CD4-positive, alpha-beta T cell treated with Interleukin-21 for 1 hour (primary cell): ENCODE data around the gene PHF11.

Source experiments
- DNase-seq: peaks from one replicate; pipeline ENCODE4 v3.0.0-alpha.2; 2020

PHF11 gene

GRCh38 chr13:49495783-49496762 is at the start of gene PHF11:
TSS of gene PHF11 (plus strand) at chr13:49495953. CDS start at chr13:49496002, 49 bp downstream.
- DNase-seq = peak; percentile 90

DNA sequence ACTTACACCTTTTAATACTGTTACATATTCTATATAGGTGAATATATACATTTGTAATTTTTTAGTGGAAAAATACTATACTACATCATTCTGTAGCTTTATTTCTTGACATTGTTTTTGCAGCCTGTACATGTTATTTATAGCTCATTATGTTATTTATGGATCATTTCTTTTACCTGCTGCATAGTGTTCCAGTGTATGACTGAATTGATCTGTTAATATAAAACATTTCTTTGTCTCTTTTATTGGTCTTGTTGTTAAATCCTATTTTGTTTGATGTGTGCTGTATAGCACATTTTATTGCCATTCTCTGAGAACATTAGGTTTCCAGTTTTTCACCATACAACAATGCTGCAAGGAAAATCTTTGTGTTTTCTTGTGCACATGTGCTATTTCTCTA is 49.3 kb upstream of the PHF11 start:
- no peak for DNase-seq

DNA sequence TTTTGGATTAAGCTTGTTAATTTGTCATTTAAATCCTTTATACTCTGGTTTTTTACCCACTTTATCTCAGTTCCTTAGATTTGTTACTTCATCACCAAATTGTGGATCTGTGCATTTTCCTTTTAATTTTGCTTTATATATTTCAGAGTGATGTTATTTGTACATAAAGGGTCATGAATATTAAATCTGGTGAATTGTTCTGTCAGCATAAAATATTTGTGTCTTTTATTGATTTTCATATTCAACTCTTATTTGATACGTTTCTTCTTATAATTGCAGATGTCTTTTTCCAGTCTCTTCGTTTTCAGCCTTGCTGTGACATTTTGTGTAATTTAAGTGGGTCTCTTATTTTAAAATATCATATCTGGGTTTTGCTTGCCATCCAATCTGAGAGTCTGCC is 47.0 kb upstream of the PHF11 start:
- no peak for DNase-seq

GRCh38 chr13:49450105-49450819 is 45.5 kb upstream of the PHF11 start:
- no peak for DNase-seq

DNA sequence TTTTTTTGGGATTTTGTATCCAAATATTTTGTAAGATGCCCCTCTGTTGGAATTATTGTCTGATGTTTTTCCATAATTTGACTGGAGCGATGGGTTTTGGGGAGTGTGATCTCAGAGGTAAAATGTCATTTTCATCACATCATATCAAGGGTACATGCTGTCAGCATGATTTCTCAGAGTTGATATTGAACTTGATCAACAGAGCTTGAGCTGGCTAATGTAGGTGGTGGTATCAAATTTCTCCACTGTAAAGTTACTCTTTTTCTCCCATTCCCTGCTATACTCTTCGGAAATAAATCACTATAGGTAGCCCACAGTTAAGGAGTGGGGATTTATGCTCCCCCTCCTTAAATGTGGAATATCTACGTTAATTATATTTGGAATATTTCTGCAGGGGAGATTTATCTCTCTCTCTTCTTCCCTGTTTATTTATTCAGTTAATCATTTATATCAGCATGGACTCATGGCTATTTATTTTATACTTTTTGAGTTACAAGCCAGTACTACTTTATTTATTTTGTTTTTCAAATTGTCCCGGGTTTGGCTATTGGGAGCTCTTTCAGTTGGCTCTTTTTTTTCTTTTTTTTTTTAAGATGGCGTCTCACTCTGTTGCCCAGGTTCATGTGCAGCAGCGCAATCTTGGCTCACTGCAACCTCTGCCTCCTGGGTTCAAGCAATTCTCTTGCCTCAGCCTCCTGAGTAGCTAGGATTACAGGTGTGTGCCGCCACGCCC is 42.9 kb upstream of the PHF11 start:
- no peak for DNase-seq

DNA sequence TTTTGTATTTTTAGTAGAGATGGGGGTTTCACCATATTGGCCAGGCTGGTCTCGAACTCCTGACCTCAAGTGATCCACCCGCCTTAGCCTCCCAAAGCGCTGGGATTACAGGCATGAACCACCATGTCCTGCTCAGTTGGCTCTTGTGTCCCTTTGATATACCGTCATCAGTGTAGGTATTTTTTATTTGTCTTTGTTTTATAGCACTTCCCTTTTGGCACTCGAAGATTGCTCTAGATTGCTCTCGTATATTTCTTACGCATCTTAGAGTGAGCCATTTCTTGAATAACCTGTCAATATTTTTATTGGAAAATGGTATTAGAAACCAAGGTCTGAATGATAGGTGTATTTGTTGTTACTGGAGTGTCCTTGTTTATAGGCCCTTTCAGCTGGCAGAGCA is 42.3 kb upstream of the PHF11 start:
- no peak for DNase-seq

- peak; percentile 46 for DNase-seq
These were observed 41.3 kb upstream of the PHF11 start for GRCh38 chr13:49454388-49455006.

- DNase-seq = no peak
These were observed 40.8 kb upstream of the PHF11 start for GRCh38 chr13:49455007-49455398.

- no peak for DNase-seq
These were observed 39.6 kb upstream of the PHF11 start for GRCh38 chr13:49456156-49456555.

DNA sequence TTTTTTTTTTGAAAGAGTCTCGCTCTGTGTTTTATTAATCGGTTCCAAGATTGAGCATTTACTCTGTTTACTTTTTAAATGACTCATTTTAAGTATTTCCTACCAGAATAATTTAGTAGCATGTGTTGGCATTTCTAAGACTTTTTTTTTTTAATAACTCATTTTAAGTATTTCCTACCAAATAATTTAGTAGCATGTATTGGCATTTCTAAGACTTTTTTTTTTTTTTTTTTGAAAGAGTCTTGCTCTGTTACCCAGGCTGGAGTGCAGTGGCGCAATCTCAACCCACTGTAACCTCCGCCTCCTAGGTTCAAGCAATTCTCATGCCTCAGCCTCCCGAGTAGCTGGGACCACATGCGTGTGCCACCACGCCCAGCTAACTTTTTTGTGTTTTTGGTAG is 38.5 kb upstream of the PHF11 start:
- DNase-seq = no peak

DNA sequence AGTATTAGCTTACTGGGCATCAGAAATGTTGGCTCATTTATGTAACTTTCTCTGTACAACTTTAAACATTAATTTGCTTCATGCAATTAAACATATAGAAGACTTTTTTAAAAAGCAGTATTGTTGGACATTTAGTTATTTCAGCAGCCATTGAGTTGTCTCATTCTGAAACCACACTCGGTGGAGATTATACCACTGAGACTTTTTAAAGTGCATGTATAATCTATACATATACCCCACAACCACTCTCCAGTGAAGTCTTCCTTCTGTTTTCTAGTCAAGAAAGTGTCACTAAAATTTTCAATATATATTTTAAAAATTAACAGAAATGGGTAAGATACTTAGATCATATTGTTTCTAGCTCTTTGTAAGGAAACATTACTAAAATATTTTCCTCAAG is 36.2 kb upstream of the PHF11 start:
- DNase-seq = no peak

GRCh38 chr13:49464085-49464484 is 31.7 kb upstream of the PHF11 start:
- DNase-seq = no peak

- DNase-seq = no peak
These were observed 31.0 kb upstream of the PHF11 start for GRCh38 chr13:49464621-49465325.

DNA sequence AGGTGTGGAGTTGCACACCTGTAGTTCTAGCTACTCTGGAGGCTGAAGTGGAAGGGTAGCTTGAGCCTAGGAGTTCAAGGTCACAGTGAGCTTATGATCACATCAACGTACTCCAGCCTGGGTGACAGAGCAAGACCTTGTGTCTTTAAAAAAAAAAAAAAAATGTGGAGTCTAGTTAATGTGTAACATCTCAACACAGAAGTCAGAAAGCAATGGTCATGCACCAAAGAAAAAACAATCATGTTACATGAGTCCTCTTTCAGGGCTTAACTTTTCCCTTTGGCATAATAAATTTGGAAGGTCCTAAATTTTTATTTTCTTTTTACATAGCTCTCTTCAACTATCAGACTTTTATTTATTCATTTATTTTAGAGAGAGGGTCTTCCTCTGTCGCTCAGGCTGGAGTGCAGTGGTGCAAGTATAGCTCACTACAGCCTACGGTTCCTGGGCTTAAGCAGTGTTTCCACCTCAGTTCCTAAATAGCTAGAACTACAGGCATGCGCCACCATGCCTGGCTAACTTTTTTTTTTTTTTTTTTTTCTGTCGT is 29.4 kb upstream of the PHF11 start:
- DNase-seq = no peak

- no peak for DNase-seq
These were observed 23.6 kb upstream of the PHF11 start for GRCh38 chr13:49472186-49472585.

GRCh38 chr13:49476529-49476928 is 19.2 kb upstream of the PHF11 start:
- no peak for DNase-seq

DNA sequence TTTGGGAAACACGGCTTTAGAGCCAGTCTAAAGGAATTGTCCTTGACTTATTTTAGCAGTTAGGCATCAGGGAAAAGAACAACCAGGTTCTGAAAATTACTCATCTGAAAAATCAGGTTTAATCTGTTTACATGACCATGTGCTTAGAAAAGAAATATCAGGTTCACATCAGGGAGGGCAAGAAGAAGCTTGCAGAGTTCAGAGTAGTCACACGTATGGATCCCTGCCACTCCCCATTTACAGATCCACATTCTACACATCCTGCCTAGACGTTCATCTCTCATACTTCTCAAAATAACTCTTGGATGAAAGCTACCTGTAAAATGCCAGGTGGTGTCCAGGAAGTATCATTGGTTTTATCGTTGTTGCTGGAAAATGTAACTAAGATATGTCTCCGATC is 14.0 kb upstream of the PHF11 start:
- DNase-seq = no peak

- DNase-seq = no peak
These were observed 7.2 kb upstream of the PHF11 start for GRCh38 chr13:49488563-49488962.

DNA sequence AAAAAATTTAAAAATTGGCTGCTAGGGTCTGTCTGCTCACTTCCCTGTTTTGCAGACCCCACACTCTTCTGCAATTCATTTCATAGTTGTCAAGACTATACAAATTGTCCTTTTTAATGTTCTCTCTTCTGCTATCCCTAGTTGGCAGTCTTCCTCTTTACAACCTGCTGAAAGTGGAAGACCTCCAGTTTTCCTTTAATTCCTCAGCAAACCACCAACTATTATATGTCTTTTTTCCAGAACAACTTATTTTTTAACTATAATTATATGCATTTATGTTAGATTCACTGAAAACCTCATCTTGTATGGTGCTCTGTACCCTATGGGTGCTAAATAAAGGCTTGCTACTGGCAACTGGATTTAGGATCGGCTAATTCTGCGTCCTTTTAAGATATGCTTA is 1.1 kb upstream of the PHF11 start:
- DNase-seq = no peak

GRCh38 chr13:49496837-49497236 is 1.1 kb downstream of the PHF11 start:
- peak; percentile 85 for DNase-seq

DNA sequence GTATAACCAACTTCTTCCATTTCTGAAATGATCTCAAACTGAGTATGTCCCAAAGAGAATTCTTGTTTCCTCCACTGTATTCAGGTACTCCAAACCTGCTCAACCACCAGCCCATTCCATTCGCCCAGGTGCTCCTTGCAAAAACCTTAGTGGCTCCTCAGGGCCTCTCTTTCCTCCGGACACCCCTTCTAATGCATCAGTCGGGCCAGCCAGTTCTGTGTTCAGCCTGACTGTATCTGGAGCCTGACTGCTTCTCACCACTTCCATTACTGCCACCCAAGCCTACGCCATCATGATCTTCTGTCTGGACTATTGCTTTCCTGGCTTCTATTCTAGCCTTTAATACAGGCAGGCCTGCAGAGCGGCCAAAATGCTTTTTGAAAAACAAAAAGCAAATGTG is 1.5 kb downstream of the PHF11 start:
- DNase-seq = no peak

GRCh38 chr13:49498206-49498605 is 2.5 kb downstream of the PHF11 start:
- peak; percentile 75 for DNase-seq
